Measurements from ENCODE around the gene ADAM15.

The ADAM15 gene

DNA sequence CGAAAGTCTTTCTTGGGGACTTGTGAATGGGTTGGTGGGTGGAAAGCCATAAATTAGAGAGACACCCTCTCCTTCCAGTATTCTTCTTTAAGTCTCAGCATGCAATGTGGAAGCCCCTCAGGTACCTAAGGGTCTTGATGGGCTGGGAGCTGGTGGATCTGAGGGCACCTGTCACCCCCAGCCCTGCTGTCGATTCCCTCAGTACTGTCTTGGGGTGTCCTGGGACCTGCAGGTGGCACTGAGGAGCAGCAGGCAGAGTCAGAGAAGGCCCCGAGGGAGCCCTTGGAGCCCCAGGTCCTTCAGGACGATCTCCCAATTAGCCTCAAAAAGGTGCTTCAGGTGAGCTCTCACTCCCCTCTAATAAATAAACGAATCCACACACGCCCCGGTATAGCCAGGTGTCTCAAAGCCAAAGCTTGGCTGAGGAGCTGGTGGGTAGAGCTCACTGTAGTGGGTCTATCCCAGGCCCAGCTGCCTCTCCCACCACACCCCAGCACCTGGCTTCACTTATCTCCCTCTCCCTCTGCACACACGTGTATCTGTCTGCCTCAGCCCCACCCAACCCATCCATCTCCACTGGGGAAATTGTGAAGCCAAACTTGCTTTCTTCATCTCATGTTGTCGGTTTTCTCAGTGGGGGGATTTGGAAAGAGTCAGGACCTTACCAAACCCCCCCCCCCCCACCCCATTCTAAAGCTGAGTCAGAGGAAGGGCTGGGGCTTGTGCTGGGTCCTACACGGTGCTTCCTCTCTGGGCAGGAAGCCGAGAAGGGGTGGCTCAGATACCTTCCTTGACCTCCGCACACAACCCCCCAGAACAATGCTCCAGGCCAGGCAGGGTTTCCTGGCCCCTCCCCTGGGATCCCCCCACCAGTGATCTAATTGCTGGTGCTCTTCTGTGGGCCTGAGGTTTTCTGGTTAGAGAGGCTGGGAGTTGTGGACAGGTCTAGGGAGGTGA lies 1.6 kb downstream of the ADAM15 start:
- TF ChIP-seq, protein P1, sequence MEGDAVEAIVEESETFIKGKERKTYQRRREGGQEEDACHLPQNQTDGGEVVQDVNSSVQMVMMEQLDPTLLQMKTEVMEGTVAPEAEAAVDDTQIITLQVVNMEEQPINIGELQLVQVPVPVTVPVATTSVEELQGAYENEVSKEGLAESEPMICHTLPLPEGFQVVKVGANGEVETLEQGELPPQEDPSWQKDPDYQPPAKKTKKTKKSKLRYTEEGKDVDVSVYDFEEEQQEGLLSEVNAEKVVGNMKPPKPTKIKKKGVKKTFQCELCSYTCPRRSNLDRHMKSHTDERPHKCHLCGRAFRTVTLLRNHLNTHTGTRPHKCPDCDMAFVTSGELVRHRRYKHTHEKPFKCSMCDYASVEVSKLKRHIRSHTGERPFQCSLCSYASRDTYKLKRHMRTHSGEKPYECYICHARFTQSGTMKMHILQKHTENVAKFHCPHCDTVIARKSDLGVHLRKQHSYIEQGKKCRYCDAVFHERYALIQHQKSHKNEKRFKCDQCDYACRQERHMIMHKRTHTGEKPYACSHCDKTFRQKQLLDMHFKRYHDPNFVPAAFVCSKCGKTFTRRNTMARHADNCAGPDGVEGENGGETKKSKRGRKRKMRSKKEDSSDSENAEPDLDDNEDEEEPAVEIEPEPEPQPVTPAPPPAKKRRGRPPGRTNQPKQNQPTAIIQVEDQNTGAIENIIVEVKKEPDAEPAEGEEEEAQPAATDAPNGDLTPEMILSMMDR (IDR thresholded peaks at IDR 0.05; ENCODE audit: borderline replicate concordance, insufficient read depth, low read depth, low read length) = peak; percentile 46
- H3K4me3 ChIP-seq (ENCODE audit: low read depth, low read length) = peak overlapping the region; percentile 79

DNA sequence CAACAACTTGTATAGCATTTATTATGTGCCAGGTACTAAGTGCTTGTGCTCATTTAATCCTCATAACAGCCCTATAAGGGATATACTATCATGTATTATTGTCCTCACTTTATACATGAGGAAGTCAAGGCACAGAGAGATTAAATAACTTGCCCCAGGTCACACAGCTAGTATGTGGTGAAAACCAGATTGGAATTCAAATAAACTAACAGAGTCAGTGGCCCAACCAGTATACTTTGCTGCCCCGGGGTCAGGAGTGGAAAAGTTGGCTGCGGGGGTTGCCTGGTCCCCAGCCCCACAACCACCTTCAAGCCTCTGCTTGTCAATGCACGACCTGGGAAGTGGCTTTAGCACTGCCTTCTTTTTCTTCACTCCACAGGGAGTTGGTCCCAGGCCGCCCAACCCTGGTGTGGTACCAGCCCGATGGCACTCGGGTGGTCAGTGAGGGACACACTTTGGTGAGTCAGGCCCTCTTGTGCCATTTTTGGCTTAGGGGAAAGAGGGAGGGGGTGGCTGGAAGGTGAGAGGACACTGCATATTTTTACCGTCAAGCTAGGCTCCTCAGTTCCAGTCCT lies 2.5 kb downstream of the ADAM15 start:
- TF ChIP-seq, protein P1 (IDR thresholded peaks at IDR 0.05; ENCODE audit: borderline replicate concordance, insufficient read depth, low read depth, low read length) = no peak
- no peak overlapping the region for H3K4me3 ChIP-seq (ENCODE audit: low read depth, low read length)

DNA sequence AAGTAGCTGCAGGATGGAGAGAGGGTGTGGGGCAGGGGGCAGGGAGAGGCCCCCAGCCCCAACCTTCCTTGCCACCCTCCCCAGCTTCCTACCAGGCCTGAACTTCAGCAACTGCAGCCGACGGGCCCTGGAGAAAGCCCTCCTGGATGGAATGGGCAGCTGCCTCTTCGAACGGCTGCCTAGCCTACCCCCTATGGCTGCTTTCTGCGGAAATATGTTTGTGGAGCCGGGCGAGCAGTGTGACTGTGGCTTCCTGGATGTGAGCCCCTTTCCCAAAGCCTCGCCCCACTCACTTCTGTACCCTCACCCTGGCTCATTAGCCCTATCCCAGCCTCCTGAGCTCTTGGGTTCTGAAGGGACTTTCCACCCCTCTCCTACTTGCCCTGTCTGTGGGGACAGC lies 6.0 kb downstream of the ADAM15 start:
- TF ChIP-seq, protein P1 (IDR thresholded peaks at IDR 0.05; ENCODE audit: borderline replicate concordance, insufficient read depth, low read depth, low read length) = no peak
- H3K4me3 ChIP-seq (ENCODE audit: low read depth, low read length) = no peak overlapping the region

DNA sequence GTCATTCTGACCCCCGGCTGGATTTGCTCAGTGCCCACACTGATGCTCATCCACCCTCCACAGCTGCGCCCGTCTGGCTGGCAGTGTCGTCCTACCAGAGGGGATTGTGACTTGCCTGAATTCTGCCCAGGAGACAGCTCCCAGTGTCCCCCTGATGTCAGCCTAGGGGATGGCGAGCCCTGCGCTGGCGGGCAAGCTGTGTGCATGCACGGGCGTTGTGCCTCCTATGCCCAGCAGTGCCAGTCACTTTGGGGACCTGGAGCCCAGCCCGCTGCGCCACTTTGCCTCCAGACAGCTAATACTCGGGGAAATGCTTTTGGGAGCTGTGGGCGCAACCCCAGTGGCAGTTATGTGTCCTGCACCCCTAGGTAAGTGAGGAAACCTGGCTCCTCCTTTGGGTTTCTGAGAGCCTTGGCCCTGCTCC lies 6.7 kb downstream of the ADAM15 start:
- TF ChIP-seq, protein P1 (IDR thresholded peaks at IDR 0.05; ENCODE audit: borderline replicate concordance, insufficient read depth, low read depth, low read length) = peak; percentile 22; the same call in 1 of the 2 replicates

DNA sequence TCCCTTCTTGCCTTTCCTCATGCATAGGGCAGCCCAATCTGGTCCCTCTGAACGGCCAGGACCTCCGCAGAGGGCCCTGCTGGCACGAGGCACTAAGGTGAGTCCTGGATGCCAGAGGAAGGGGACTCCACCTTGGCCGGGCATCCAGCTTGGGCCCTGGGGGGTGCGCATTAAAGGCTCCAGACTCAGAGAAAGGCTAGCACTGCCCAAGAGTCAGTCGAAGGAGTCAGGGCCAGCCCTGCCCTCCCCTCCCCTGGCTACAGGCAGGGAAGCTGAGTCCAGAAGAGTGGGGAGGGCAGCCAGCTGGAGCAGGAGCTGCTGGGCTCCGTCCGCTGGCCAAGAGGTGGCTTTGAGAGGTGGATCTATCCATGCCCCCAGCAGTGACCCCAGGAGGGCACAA lies 9.6 kb downstream of the ADAM15 start:
- no peak overlapping the region for H3K4me3 ChIP-seq (ENCODE audit: low read depth, low read length)
- TF ChIP-seq, protein P1 (IDR thresholded peaks at IDR 0.05; ENCODE audit: borderline replicate concordance, insufficient read depth, low read depth, low read length) = no peak

More for the DNA sequence above, 6.7 kb downstream of the ADAM15 start:
- no peak overlapping the region for H3K4me3 ChIP-seq (ENCODE audit: low read depth, low read length)

DNA sequence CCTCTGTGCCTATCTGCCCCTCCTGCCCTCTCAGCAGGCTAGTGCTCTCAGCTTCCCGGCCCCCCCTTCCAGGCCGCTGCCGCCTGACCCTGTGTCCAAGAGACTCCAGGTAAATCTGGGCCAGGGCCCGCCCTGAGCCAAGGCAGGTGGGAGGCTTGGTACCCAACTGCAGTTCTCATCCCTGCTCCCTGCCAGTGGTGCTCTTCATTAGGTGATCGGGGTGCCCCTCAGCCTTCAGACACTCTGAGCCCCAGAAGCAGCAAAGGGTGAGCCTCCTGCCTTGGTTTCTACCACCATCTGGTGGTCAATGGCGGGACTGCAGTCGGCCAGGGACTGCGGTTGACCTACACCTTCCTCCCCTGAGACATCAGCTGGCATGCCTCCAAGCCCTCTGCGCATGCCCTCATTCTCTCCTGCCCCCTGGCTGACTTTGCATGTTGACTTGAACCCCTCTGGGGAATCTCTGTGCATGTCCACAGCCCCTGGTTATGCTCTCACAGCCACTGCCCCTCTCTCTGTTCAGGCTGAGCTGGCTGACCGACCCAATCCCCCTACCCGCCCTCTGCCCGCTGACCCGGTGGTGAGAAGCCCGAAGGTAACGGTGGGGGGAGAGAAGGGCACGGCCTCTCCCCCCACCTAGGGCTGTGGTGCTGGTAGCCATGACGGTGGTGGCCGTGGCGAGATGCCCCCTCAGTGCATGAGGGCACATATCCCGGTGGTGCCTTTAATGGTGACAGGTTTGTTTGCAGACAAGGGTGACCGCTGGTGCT lies 10.4 kb downstream of the ADAM15 start:
- H3K4me3 ChIP-seq (ENCODE audit: low read depth, low read length) = no peak overlapping the region
- TF ChIP-seq, protein P1 (IDR thresholded peaks at IDR 0.05; ENCODE audit: borderline replicate concordance, insufficient read depth, low read depth, low read length) = peak; percentile 99
